Stomach (tissue), 9 donors: ENCODE measurements around the gene TBC1D1. TPM values are rescaled to one million over a fixed set of nuclear protein-coding genes. Genes with fewer than 3 reads are reported as not detected.

Experiments
- DNase-seq, 2 donors: peaks; one replicate each; pipeline versions ENCODE4 v3.0.0 to v3.0.0-alpha.2; 2013 to 2019
- H3K27ac ChIP-seq, 5 donors: fragments of 200-600 bp in 4 of 5; sonication (generic) in 4 of 5; one replicate each; pipeline ENCODE4 v1.5.1; 2013 to 2019; ENCODE audit warnings: mild to moderate bottlenecking in 1 of 5, moderate library complexity in 1 of 5
- H3K27me3 ChIP-seq, 3 donors: fragments of 200-600 bp; sonication (generic); one replicate each; pipeline ENCODE4 v1.5.1; 2017 to 2019; ENCODE audit warnings: mixed run types in 1 of 3
- H3K36me3 ChIP-seq, 4 donors: fragments of 200-600 bp; sonication (generic); 1 replicate in 3 of 4; 2 replicates in 1 of 4; pipeline ENCODE4 v1.5.1; 2016 to 2019
- H3K4me1 ChIP-seq, 4 donors: fragments of 200-600 bp; sonication (generic); one replicate each; pipeline ENCODE4 v1.5.1; 2016 to 2019
- H3K4me3 ChIP-seq, 4 donors: fragments of 200-600 bp; sonication (generic) in 3 of 4; one replicate each; pipeline ENCODE4 v1.5.1; 2016 to 2019; ENCODE audit warnings: mild to moderate bottlenecking in 1 of 4
- H3K9me3 ChIP-seq, 4 donors: fragments of 200-600 bp; sonication (generic); one replicate each; pipeline ENCODE4 v1.5.1; 2016 to 2019
- EP300 ChIP-seq: sonication (generic); formaldehyde crosslinking; IDR thresholded peaks from one replicate; pipeline ENCODE4 v1.6.1; 2017; ENCODE audit warnings: antibody characterized with exemption
- POLR2A ChIP-seq, 4 donors: fragments of 450-650 bp; IDR thresholded peaks; one replicate each; pipeline ENCODE4 v1.6.1; 2016; ENCODE audit warnings: antibody characterized with exemption in 4 of 4, control low read depth in 2 of 4, mild to moderate bottlenecking in 1 of 4, moderate library complexity in 1 of 4
- POLR2AphosphoS5 ChIP-seq, 3 donors: sonication (generic); formaldehyde crosslinking; IDR thresholded peaks; one replicate each; pipeline ENCODE4 v1.6.1; 2016; ENCODE audit warnings: antibody characterized with exemption in 3 of 3
- WGBS, 5 donors: extraction: QIAGEN DNeasy Blood & Tissue Kit in 3 of 5; methylation state at CpG; one replicate each; pipeline versions ENCODE4 v1.1.5 to v1.1.7; 2013 to 2018; 5-methylcytosine and 5-hydroxymethylcytosine counted together
- intact Hi-C: fragments of 100-400 bp; cut with DNase I; formaldehyde crosslinking; loops from one replicate; pipeline ENCODE4 v1.15.1; 2023; ENCODE audit warnings: low total_unique reads
- polyA plus RNA-seq, 3 donors: library from polyadenylated mRNA; stranded (reverse); fragments of 200-250 nt; gene quantifications; one replicate each; pipeline ENCODE4 v1.2.3, GENCODE V29; 2013
- total RNA-seq, 5 donors: library from RNA; depleted of rRNA; stranded (reverse); fragments of >200 nt; gene quantifications; one replicate each; pipeline versions ENCODE4 v1.1.0 to v1.2.3, GENCODE V29; 2014 to 2016
- TF ChIP-seq, protein P1 (sequence below), 7 experiments: fragments of 450-650 bp in 4 of 7; fragments of 200-600 bp in 3 of 7; sonication (generic) in 3 of 7; IDR thresholded peaks; one replicate each; pipeline ENCODE4 v1.5.1; 2016 to 2019; ENCODE audit warnings: antibody characterized with exemption in 7 of 7, control low read depth in 2 of 7, mild to moderate bottlenecking in 1 of 7
- donor health status: healthy with polysubstance abuse.
- donor health status: Bipolar disorder and iron deficiency.
- donor health status: healthy.

TBC1D1 gene
- total and polyA plus RNA-seq, 8 donors = 18.8 to 165 (median 49.5) TPM

DNA sequence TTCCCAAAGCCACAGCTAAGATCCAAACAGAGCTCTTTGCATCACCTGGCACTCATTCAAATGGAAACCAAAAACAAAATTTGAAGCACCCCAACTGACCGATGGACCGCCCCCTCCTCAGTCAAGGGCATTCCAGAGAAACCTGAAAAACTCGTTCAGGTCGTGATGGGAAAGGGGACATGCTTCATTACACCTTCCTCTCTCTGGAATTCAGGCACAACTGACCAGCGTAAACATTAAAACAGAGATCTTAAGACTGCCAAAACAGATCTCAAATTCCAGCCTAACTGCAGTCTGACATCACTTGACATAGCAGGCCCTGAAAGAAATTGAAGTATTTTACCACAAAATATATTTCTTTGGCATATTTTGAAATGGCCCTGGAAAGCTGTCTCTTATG lies 97.8 kb downstream of the TBC1D1 start:
- H3K9me3 ChIP-seq = no peaks in the 10 kb centered on the region
- TF ChIP-seq, protein P1, sequence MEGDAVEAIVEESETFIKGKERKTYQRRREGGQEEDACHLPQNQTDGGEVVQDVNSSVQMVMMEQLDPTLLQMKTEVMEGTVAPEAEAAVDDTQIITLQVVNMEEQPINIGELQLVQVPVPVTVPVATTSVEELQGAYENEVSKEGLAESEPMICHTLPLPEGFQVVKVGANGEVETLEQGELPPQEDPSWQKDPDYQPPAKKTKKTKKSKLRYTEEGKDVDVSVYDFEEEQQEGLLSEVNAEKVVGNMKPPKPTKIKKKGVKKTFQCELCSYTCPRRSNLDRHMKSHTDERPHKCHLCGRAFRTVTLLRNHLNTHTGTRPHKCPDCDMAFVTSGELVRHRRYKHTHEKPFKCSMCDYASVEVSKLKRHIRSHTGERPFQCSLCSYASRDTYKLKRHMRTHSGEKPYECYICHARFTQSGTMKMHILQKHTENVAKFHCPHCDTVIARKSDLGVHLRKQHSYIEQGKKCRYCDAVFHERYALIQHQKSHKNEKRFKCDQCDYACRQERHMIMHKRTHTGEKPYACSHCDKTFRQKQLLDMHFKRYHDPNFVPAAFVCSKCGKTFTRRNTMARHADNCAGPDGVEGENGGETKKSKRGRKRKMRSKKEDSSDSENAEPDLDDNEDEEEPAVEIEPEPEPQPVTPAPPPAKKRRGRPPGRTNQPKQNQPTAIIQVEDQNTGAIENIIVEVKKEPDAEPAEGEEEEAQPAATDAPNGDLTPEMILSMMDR (IDR thresholded peaks at IDR 0.05) = no peak
- no peak for TF ChIP-seq EP300
- TF ChIP-seq POLR2A (IDR thresholded peaks at IDR 0.05) = no peak
- no peak for TF ChIP-seq POLR2AphosphoS5 (IDR thresholded peaks at IDR 0.05)
- H3K4me1 ChIP-seq = peaks cover 0 to 55% (median 16%) of the 10 kb centered on the region in 4 donors
- no peaks in the 10 kb centered on the region for H3K27me3 ChIP-seq
- peak overlapping the region in 3 of 5 donors; percentile 58 to 72 (median 65) for H3K27ac ChIP-seq
- H3K4me3 ChIP-seq = no peak overlapping the region
- intact Hi-C loops = loop anchor here (10.0 kb wide), 1 partner anchor 46 kb away; no protein-coding TSS in a partner anchor
- no peaks in the 10 kb centered on the region for H3K36me3 ChIP-seq
- no peak for DNase-seq
- WGBS, 5 donors = 55 to 79% (median 63%) methylated on average over 5 of the region's 5 CpGs

DNA sequence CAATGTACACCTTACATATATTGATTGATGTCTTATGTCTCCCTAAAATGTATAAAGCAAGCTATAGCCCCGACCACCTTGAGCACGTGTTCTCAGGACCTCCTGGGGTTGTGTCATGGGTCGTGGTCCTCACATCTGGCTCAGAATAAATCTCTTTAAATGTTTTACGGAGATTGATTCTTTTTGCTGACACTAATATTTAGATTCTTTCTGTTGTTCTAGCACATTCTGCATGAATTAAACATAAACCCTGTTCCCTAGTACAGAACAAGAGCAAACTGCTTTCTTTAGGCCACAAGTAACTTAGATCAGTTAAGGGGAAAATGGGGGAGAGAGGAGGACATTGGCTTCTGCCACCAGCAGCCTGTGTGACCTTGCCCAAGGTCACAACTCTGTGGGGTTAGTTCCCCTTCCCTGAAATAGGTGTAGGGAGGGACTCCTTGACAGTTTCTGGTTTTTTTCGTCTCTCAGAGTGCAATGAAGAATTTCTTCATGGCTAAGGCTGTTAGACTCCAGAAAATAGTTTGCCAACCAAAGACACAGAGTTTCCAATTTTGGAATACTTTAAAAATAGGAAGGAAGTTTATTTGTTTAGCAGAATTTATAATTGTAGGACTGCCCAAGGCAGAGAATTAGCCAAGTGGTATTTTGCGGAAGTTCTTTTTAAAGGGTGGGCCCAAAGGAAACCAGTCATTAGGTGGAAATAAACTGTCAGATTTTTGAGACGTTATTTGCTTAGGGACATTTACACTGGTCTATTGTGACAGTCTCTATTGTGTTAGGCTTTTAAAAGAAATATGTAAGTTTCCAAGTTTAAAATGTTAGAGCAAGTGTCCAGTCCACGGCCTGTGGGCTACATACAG lies 98.7 kb downstream of the TBC1D1 start:
- TF ChIP-seq EP300 (no peak), POLR2A (IDR thresholded peaks at IDR 0.05) (no peak), POLR2AphosphoS5 (IDR thresholded peaks at IDR 0.05) (no peak)
- TF ChIP-seq, protein P1 (IDR thresholded peaks at IDR 0.05) = no peak
- peak overlapping the region in 4 of 5 donors; percentile 56 to 72 (median 62) for H3K27ac ChIP-seq
- no peaks in the 10 kb centered on the region for H3K36me3 ChIP-seq
- H3K9me3 ChIP-seq = no peaks in the 10 kb centered on the region
- no peak for DNase-seq
- no peaks in the 10 kb centered on the region for H3K27me3 ChIP-seq
- intact Hi-C loops = loop anchor here (10.0 kb wide), 1 partner anchor 45 kb away; no protein-coding TSS in a partner anchor
- 55 to 72% (median 63%) methylated on average over 8 of the region's 8 CpGs for WGBS, 5 donors
- H3K4me1 ChIP-seq = peaks cover 0 to 64% (median 19%) of the 10 kb centered on the region in 4 donors
- H3K4me3 ChIP-seq = no peak overlapping the region

DNA sequence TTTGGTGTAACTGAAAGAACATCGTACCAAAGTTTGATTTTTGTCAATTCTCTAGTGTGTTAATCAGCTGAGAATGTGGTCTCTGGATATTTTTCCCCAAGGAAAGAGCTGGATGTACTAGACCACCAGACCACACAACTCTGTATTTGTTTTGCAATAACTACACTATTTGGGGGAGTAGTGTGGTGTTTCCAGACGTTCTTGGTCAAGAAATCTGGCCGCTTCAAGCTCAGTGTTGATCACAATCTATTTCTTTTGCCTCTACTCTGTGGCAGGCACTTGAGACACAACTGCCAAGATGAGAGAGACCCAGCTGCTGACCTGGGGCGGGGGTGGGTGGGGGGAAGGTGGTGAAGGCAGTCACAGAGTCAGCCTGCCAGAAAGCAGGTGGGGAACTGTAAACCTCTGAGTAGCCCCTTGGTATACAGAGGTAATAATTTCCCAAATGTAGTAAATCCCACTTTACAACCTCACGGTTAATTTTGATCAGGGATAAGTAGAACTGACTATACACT lies 99.9 kb downstream of the TBC1D1 start:
- intact Hi-C loops = no loop called here
- Histone ChIP-seq H3K4me1 (peaks cover 0 to 71% (median 25%) of the 10 kb centered on the region in 4 donors), H3K27me3 (no peaks in the 10 kb centered on the region), H3K36me3 (no peaks in the 10 kb centered on the region), H3K27ac (peak overlapping the region in 4 of 5 donors; percentile 56 to 72 (median 62)), H3K9me3 (no peaks in the 10 kb centered on the region), H3K4me3 (no peak overlapping the region)
- WGBS, 5 donors = 79 to 92% (median 86%) methylated on average over 5 of the region's 5 CpGs
- TF ChIP-seq EP300 = no peak
- TF ChIP-seq POLR2AphosphoS5 (IDR thresholded peaks at IDR 0.05) = no peak
- TF ChIP-seq POLR2A (IDR thresholded peaks at IDR 0.05) = no peak
- TF ChIP-seq, protein P1 (IDR thresholded peaks at IDR 0.05) = no peak
- DNase-seq = no peak

DNA sequence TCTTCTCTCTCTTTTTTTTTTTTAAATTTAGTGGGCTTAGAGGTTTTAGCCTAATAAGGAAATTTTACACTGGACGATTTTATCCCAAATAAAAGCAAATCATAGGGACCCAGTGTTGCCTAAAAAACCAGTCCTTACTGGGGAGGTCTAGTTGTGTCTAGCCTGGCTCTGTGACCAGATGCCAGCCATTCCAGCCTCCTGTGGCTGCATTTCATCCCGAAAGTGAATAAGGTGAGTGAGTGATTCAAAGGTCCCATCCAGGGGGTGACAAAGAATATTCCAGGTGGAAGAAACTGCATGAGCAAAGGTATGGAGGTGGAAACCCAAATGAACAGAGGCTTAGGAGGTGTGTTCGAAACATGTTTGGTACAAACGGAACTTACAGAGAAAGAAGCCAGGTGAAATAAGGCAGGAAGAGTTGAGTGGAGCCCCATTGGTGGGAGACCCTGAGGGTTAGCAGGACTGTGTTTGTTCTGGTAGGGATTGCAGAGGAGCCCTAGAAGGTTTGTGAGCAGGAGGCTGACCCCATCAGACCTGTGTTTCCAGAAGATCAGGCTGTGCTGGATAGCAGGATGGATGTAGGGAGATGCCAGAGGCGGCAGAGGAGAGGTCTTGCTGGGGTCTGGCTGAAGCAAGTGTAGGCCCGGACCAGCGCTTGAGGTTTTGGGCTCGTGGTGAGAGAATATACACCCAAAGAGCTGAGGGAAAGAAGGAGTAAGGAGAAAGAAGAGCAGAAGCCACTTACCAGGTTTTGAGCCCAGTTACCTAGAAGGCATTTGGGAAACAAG lies 100.9 kb downstream of the TBC1D1 start:
- Histone ChIP-seq H3K9me3 (no peaks in the 10 kb centered on the region), H3K36me3 (no peaks in the 10 kb centered on the region), H3K4me3 (no peak overlapping the region), H3K27me3 (no peaks in the 10 kb centered on the region), H3K27ac (peak overlapping the region in 3 of 5 donors; percentile 23 to 72 (median 56)), H3K4me1 (peaks cover 0 to 75% (median 30%) of the 10 kb centered on the region in 4 donors)
- intact Hi-C loops = no loop called here
- 86 to 93% (median 92%) methylated on average over 8 of the region's 8 CpGs for WGBS, 5 donors
- TF ChIP-seq EP300 = no peak
- no peak for TF ChIP-seq POLR2A (IDR thresholded peaks at IDR 0.05)
- TF ChIP-seq, protein P1 (IDR thresholded peaks at IDR 0.05) = no peak
- no peak for TF ChIP-seq POLR2AphosphoS5 (IDR thresholded peaks at IDR 0.05)
- no peak for DNase-seq
